Activated naive CD4-positive, alpha-beta T cell treated with anti-CD3 and anti-CD28 coated beads, Interleukin-2, amount 50 U/mL, for 72 hours (primary cell): ENCODE results near the gene DGAT2. TPM values are rescaled to one million over a fixed set of nuclear protein-coding genes. Genes with fewer than 3 reads are reported as not detected.

Experiments used
- ATAC-seq, 2 donors: fragments of 150-1000 bp; cut with Tn5 transposase; 2 replicates each; pipeline ENCODE4 v1.10.0; 2021; ENCODE audit warnings: mild to moderate bottlenecking in 2 of 2, moderate library complexity in 2 of 2
- DNase-seq, 2 donors: peaks; one replicate each; pipeline ENCODE4 v3.0.0; 2021 to 2022; ENCODE audit warnings: low spot score in 2 of 2
- H3K27ac Mint-ChIP-seq, 2 donors: one replicate each; pipeline ENCODE4 v1.8.0; 2022; ENCODE audit warnings: mild to moderate bottlenecking in 2 of 2, mixed read lengths in 2 of 2
- H3K36me3 Mint-ChIP-seq, 2 donors: one replicate each; pipeline ENCODE4 v1.8.0; 2022; ENCODE audit warnings: mixed read lengths in 2 of 2
- H3K9me3 Mint-ChIP-seq, 2 donors: one replicate each; pipeline ENCODE4 v1.8.0; 2022; ENCODE audit warnings: mixed read lengths in 2 of 2
- total RNA-seq, 2 donors: library from RNA; stranded (reverse); gene quantifications; one replicate each; pipeline ENCODE4 v1.2.3, GENCODE V29; 2022

The DGAT2 gene
- total RNA-seq, 2 donors from 2014 or later = 1.1 to 3.9 TPM

DNA sequence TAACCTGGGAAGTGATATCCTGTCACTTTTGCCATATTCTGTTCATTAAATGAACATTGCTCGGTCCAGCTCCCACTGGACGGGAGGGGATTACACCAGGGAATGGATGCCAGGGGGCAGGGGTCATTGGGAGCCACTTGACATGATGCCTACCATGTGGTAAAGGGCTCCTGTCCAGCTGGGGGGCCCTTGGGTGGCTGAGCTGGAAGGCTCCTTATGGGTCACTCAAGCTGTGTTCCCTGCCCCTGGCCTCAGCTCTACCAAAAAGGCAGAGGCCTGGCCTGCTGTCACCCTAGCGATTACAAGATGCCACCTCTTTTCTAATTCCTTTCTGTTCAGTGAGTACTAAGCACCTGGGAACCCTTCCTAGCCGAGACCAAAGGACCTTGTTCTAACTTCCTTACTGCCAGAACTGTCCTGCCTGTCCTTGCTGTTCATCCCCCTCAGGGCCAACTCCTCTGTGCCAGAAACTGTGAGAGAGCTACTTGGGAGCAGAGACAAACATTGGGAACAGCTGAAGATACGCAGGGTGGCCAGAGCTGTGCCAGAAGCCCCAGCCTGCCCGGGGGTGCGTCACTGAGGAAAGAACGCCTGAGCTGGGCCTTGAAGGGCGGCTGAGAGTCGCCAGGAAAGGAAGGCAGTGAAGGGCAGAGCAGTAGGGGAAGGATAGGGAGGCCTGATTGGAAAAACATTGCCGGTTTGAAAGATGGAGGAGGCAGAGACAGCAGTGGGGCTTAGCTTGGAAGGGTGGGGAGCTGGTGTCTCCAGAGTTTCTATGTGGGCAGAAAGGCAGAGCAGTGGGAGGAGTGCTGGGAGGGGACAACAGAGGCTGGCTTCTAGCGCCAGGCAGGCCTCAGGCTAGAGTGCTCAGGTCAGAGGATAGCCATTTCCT is 33.7 kb downstream of the DGAT2 start:
- H3K27ac Mint-ChIP-seq = no peak overlapping the region
- no peak for DNase-seq
- no peak for ATAC-seq
- no peaks in the 10 kb centered on the region for H3K36me3 Mint-ChIP-seq
- no peaks in the 10 kb centered on the region for H3K9me3 Mint-ChIP-seq

DNA sequence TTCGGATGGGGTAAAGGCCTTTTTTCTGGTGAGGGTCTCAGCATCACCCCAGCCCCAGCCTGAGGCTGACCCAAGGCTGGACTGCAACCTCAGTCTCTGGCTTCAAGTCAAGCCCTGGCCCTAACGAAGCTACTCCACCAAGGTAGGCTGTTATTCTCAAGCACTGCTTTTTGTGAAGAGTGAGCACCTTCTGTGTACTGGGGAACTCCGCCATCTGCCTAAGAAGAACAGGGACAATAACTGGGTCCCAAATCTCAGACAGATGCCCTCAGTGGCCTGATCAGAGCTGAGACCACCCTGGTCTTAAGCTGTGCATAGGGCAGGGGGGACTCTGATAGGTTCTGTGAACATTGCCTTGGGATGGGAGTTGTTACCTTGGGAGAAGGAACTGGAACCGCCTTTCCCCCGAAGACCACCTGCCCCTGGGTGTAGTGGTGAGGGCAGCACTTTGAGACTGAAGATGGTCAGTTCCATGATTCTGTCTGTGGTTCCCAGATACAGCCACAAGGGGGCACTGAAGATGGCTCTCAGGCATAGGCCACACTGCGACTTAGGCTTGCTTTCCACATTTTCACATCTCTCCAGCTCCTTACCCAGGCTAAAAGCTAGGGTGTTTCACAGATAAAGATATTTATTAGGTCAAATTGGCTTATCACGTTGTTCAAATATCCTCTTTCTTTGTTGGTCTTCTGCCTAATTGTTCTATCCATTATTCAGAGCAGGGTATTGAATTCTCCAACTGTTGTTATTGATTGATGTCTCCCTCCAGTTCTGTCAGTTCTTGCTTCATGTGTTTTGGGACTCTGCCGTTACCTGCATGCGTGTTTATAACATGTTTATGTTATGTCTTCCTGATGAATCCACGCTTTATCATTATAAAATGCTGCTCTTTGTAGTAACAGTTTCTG is 34.6 kb downstream of the DGAT2 start:
- Mint-ChIP-seq H3K36me3 (no peaks in the 10 kb centered on the region), H3K9me3 (no peaks in the 10 kb centered on the region), H3K27ac (no peak overlapping the region)
- ATAC-seq (peak; percentile 89 to 94), DNase-seq (peak; percentile 67 to 78)

GRCh38 chr11:75809111-75809510 is 40.5 kb downstream of the DGAT2 start:
- Mint-ChIP-seq H3K36me3 (no peaks in the 10 kb centered on the region), H3K27ac (no peak overlapping the region), H3K9me3 (no peaks in the 10 kb centered on the region)
- ATAC-seq (no peak), DNase-seq (no peak)

- ATAC-seq (no peak), DNase-seq (no peak)
- Mint-ChIP-seq H3K27ac (no peak overlapping the region), H3K36me3 (no peaks in the 10 kb centered on the region), H3K9me3 (no peaks in the 10 kb centered on the region)
These were observed 41.4 kb downstream of the DGAT2 start for GRCh38 chr11:75809991-75810390.

- no peaks in the 10 kb centered on the region for H3K9me3 Mint-ChIP-seq
- no peaks in the 10 kb centered on the region for H3K36me3 Mint-ChIP-seq
- ATAC-seq = no peak
- DNase-seq = no peak
- H3K27ac Mint-ChIP-seq = no peak overlapping the region
These were observed 42.2 kb downstream of the DGAT2 start for GRCh38 chr11:75810637-75811390.

GRCh38 chr11:75811485-75811884 is 42.9 kb downstream of the DGAT2 start:
- ATAC-seq (no peak), DNase-seq (no peak)
- no peak overlapping the region for H3K27ac Mint-ChIP-seq
- no peaks in the 10 kb centered on the region for H3K36me3 Mint-ChIP-seq
- H3K9me3 Mint-ChIP-seq = no peaks in the 10 kb centered on the region

DNA sequence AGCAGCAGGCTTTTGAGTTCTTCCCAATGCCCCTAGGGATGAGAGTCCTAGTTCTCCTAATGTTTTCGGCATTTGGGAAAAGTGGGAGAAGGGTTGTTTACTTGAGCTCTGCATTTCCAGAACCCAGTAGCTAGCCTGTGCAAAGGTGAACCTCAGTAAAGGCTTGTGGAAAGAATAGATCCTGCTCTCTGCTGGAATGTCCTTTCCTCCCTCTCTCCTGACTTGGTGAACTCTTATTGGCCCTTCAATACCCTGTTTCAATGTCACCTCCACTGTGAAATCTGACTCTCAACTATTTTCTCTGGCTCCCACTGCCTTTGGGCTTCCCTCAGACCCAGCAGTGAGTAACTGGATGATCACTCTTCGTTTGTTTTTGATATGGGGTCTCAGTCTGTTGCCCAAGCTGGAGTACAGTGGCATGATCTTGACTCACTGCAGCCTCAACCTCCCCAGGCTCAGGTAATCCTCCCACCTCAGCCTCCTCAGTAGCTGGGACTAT is 44.0 kb downstream of the DGAT2 start:
- no peaks in the 10 kb centered on the region for H3K9me3 Mint-ChIP-seq

GRCh38 chr11:75813124-75813523 is 44.5 kb downstream of the DGAT2 start:
- Mint-ChIP-seq H3K36me3 (peaks cover 0 to 4% of the 10 kb centered on the region in 2 donors), H3K9me3 (no peaks in the 10 kb centered on the region), H3K27ac (no peak overlapping the region)
- DNase-seq (no peak), ATAC-seq (no peak)

More for the DNA sequence above, 44.0 kb downstream of the DGAT2 start:
- Mint-ChIP-seq H3K36me3 (no peaks in the 10 kb centered on the region), H3K27ac (no peak overlapping the region)
- ATAC-seq (no peak), DNase-seq (no peak)

DNA sequence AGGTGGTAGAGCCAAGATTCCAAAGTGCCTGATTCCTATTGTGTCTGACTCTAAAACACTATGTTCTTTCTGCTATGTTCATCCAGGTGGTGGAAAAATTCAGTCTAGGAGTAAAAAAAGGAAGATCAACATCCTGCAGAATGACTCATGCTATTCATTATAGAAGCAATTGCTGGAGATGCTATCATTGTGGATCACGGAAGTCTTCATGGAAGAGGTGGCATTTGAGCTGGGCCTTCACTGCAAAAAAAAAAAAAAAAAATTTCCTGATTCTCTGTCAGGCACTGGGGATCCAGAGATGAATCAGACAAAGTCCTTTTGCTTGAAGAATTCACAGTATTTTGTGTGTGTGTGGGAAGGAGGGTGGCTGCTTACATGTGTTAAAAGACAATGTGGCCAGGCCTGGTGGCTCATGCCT is 45.1 kb downstream of the DGAT2 start:
- no peaks in the 10 kb centered on the region for H3K9me3 Mint-ChIP-seq
- ATAC-seq (no peak), DNase-seq (no peak)
- H3K36me3 Mint-ChIP-seq = peaks cover 0 to 5% of the 10 kb centered on the region in 2 donors
- H3K27ac Mint-ChIP-seq = peak overlapping the region in 1 of 2 donors; percentile 95

- ATAC-seq (peak; percentile 19 to 36), DNase-seq (no peak)
- peaks cover 0 to 5% of the 10 kb centered on the region in 2 donors for H3K36me3 Mint-ChIP-seq
- H3K27ac Mint-ChIP-seq = peak overlapping the region in 1 of 2 donors; percentile 95
- H3K9me3 Mint-ChIP-seq = no peaks in the 10 kb centered on the region
These were observed 45.7 kb downstream of the DGAT2 start for GRCh38 chr11:75814363-75814676.

- Mint-ChIP-seq H3K9me3 (no peaks in the 10 kb centered on the region), H3K27ac (peak within 1 kb of the TSS in 1 of 2 donors; percentile 95), H3K36me3 (peaks cover 0 to 5% of the 10 kb centered on the region in 2 donors)
- ATAC-seq = peak; percentile 91 to 94
- peak; percentile 98 to 99 for DNase-seq
These were observed 46.2 kb downstream of the DGAT2 start, which contains the start of gene UVRAG for GRCh38 chr11:75814677-75815344. UVRAG (plus strand) TSS chr11:75815210; CDS start chr11:75815408, 198 bp downstream.

- H3K27ac Mint-ChIP-seq = peak overlapping the region in 1 of 2 donors; percentile 95
- DNase-seq (peak in 1 of 2 donors; percentile 54), ATAC-seq (peak in 1 of 2 donors; percentile 4)
- H3K9me3 Mint-ChIP-seq = no peaks in the 10 kb centered on the region
- H3K36me3 Mint-ChIP-seq = peaks cover 0 to 5% of the 10 kb centered on the region in 2 donors
These were observed 47.0 kb downstream of the DGAT2 start for GRCh38 chr11:75815345-75816168.

DNA sequence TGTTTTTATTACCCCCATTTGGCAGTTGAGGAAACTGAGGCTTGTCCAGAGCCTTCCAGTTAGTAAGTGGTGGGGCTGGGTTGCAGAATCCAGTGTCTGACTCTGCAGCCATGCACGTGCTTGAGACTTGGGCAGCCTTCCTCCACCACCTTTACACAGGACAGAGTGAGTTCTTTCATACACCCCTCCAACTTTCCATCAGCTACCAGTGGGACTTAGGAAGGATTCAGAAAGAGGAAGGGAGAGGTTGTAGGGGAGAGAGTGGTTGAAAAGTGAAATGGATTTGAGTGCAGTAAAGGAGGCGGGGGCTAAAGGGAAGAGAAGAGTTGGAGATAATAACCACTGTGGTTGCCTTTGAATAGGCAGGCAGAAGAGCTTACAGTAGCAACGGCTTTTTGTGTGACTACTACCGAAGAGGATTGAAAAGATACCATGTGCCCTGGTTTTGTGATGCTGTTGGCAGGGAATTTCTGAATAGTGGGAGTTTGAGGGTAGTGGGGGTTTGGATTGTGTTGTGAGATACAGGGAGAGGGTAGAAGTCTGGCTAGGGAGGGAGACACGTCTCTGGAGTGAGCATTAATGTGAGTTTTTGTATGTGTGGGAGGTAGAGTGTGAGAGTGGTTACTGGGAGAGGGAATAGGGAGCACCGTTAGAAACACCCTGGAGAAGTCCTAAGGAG is 48.1 kb downstream of the DGAT2 start:
- Mint-ChIP-seq H3K9me3 (no peaks in the 10 kb centered on the region), H3K36me3 (peaks cover 0 to 5% of the 10 kb centered on the region in 2 donors), H3K27ac (no peak overlapping the region)
- DNase-seq (no peak), ATAC-seq (no peak)

DNA sequence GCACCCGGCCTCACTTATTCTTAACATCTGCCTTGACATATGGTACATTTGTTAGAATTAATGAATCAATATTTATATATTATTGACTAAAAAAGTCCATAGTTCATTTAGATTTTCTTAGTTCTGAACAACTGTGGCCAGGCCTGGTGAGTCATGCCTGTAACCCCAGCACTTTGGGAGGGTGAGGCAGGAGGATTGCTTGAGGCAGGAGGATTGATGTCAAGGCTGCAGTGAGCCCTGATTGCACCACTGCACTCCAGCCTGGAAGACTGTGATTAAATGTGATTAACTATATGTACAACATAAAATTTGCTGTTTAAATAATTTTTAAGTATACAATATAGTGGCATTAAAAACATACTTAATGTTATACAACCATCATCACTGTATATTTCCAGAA is 52.1 kb downstream of the DGAT2 start:
- ATAC-seq (no peak), DNase-seq (no peak)
- no peaks in the 10 kb centered on the region for H3K9me3 Mint-ChIP-seq
- no peak overlapping the region for H3K27ac Mint-ChIP-seq
- peaks cover 0 to 10% of the 10 kb centered on the region in 2 donors for H3K36me3 Mint-ChIP-seq

- H3K36me3 Mint-ChIP-seq = peaks cover 0 to 10% of the 10 kb centered on the region in 2 donors
- no peaks in the 10 kb centered on the region for H3K9me3 Mint-ChIP-seq
- ATAC-seq (no peak), DNase-seq (no peak)
- H3K27ac Mint-ChIP-seq = no peak overlapping the region
These were observed 52.6 kb downstream of the DGAT2 start for GRCh38 chr11:75821202-75821601.
